Parathyroid adenoma (tissue), 2 donors: ENCODE data around the gene BEND5.

Source experiments
- H2AFZ ChIP-seq: fragments of 300-600 bp; sonication (generic); one replicate; pipeline ENCODE4 v1.7.0; 2017; ENCODE audit warnings: antibody characterized with exemption, mild to moderate bottlenecking
- H3K27ac ChIP-seq: fragments of 300-600 bp; sonication (generic); one replicate; pipeline ENCODE4 v1.7.0; 2017
- H3K27me3 ChIP-seq: fragments of 300-600 bp; sonication (generic); one replicate; pipeline ENCODE4 v1.7.0; 2017; ENCODE audit warnings: low read length; ENCODE audit not compliant: control insufficient read depth, insufficient read depth
- H3K36me3 ChIP-seq: fragments of 300-600 bp; sonication (generic); one replicate; pipeline ENCODE4 v1.7.0; 2017; ENCODE audit warnings: low read length; ENCODE audit not compliant: control insufficient read depth, insufficient read depth
- H3K4me1 ChIP-seq: fragments of 300-600 bp; sonication (generic); one replicate; pipeline ENCODE4 v1.7.0; 2017; ENCODE audit warnings: control low read depth
- H3K4me2 ChIP-seq: fragments of 300-600 bp; sonication (generic); one replicate; pipeline ENCODE4 v1.7.0; 2017; ENCODE audit warnings: low read length
- H3K4me3 ChIP-seq: fragments of 300-600 bp; sonication (generic); one replicate; pipeline ENCODE4 v1.7.0; 2017; ENCODE audit warnings: low read depth, low read length
- H3K79me2 ChIP-seq: fragments of 300-600 bp; sonication (generic); one replicate; pipeline ENCODE4 v1.7.0; 2017; ENCODE audit warnings: control low read depth
- H3K9ac ChIP-seq: fragments of 300-600 bp; sonication (generic); one replicate; pipeline ENCODE4 v1.7.0; 2017; ENCODE audit warnings: mild to moderate bottlenecking
- H3K9me3 ChIP-seq: fragments of 300-600 bp; sonication (generic); one replicate; pipeline ENCODE4 v1.7.0; 2017; ENCODE audit warnings: low read length; ENCODE audit not compliant: control insufficient read depth
- TF ChIP-seq, protein P1 (sequence below): fragments of 300-600 bp; sonication (generic); IDR thresholded peaks from one replicate; pipeline ENCODE4 v1.7.0; 2017; ENCODE audit warnings: antibody characterized with exemption, mild to moderate bottlenecking
- donor health status: primary hyperparathyroidism.

BEND5 gene

DNA sequence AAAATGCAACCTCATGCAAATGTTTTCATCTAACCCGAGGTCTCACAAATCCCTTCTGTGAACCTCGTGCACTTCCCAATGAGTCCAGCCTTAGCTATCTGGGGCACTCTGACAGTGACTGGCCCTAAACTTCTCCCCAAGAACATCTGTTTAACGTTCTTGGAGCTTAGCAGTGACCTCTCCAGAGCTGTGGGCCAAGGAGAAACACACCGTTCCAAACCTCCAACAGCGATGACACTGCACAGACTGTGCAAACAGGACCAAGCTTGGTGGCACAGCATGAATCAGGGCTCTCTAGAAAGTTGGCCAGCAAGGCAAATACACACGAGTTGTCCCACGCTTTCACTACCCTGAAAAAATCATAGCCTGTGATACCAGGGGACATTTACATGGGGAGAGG, 15.8 kb downstream of the BEND5 start:
- H2AFZ ChIP-seq = no peak overlapping the region
- no peak overlapping the region for H3K4me3 ChIP-seq
- TF ChIP-seq, protein P1, sequence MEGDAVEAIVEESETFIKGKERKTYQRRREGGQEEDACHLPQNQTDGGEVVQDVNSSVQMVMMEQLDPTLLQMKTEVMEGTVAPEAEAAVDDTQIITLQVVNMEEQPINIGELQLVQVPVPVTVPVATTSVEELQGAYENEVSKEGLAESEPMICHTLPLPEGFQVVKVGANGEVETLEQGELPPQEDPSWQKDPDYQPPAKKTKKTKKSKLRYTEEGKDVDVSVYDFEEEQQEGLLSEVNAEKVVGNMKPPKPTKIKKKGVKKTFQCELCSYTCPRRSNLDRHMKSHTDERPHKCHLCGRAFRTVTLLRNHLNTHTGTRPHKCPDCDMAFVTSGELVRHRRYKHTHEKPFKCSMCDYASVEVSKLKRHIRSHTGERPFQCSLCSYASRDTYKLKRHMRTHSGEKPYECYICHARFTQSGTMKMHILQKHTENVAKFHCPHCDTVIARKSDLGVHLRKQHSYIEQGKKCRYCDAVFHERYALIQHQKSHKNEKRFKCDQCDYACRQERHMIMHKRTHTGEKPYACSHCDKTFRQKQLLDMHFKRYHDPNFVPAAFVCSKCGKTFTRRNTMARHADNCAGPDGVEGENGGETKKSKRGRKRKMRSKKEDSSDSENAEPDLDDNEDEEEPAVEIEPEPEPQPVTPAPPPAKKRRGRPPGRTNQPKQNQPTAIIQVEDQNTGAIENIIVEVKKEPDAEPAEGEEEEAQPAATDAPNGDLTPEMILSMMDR = no peak
- no peaks in the 10 kb centered on the region for H3K36me3 ChIP-seq
- no peaks in the 10 kb centered on the region for H3K79me2 ChIP-seq
- H3K4me1 ChIP-seq = no peaks in the 10 kb centered on the region
- no peak overlapping the region for H3K4me2 ChIP-seq
- no peaks in the 10 kb centered on the region for H3K27me3 ChIP-seq
- H3K9me3 ChIP-seq = no peaks in the 10 kb centered on the region
- no peak overlapping the region for H3K9ac ChIP-seq
- H3K27ac ChIP-seq = no peak overlapping the region

DNA sequence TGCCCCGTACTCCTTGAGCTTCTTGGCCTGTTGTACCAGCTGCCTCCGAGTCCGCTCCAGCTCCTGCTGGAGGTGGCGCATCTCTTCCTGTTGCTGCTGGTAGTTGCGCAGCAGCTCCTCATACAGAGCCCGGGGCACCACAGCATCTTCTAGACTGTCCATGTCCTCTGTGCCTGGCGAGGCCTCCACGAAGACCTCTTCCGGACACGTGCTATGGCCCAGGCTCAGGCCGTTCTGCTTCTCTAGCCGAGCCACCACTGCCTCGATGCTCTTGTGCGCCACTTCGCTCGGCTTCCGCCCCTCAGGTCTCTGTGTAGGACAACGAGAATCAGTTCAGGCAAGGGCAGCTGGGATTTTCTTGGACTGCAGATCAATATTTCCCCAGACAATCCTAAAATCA, 17.7 kb downstream of the BEND5 start:
- H3K9ac ChIP-seq = no peak overlapping the region
- H3K9me3 ChIP-seq = no peaks in the 10 kb centered on the region
- no peaks in the 10 kb centered on the region for H3K79me2 ChIP-seq
- no peak overlapping the region for H2AFZ ChIP-seq
- no peak overlapping the region for H3K4me2 ChIP-seq
- H3K27ac ChIP-seq = no peak overlapping the region
- no peak overlapping the region for H3K4me3 ChIP-seq
- H3K36me3 ChIP-seq = no peaks in the 10 kb centered on the region
- TF ChIP-seq, protein P1 = no peak
- H3K4me1 ChIP-seq = no peaks in the 10 kb centered on the region
- H3K27me3 ChIP-seq = no peaks in the 10 kb centered on the region

DNA sequence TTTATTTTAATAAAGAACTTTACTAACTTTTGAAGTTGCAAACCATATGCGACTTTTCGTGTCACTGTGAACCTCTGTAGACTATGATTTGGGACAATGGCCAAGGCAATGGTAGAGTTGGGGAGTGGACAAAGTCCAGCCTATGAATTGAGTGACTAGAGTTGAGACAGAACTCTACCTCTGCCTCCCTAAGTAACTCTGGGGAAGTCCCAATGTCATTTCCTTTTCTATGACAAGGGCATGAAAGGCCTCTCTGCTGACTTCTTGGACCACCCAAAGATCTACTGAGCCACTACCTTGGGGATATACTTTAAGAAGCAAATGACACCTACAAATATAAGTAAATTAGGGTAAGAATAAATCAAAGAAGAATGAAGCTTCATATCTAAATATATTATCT, 19.3 kb downstream of the BEND5 start:
- H3K9ac ChIP-seq = no peak overlapping the region
- no peak overlapping the region for H3K4me2 ChIP-seq
- H3K4me3 ChIP-seq = no peak overlapping the region
- H3K4me1 ChIP-seq = no peaks in the 10 kb centered on the region
- H3K9me3 ChIP-seq = no peaks in the 10 kb centered on the region
- no peaks in the 10 kb centered on the region for H3K27me3 ChIP-seq
- H3K36me3 ChIP-seq = no peaks in the 10 kb centered on the region
- TF ChIP-seq, protein P1 = no peak
- H3K79me2 ChIP-seq = no peaks in the 10 kb centered on the region
- no peak overlapping the region for H2AFZ ChIP-seq
- H3K27ac ChIP-seq = no peak overlapping the region

DNA sequence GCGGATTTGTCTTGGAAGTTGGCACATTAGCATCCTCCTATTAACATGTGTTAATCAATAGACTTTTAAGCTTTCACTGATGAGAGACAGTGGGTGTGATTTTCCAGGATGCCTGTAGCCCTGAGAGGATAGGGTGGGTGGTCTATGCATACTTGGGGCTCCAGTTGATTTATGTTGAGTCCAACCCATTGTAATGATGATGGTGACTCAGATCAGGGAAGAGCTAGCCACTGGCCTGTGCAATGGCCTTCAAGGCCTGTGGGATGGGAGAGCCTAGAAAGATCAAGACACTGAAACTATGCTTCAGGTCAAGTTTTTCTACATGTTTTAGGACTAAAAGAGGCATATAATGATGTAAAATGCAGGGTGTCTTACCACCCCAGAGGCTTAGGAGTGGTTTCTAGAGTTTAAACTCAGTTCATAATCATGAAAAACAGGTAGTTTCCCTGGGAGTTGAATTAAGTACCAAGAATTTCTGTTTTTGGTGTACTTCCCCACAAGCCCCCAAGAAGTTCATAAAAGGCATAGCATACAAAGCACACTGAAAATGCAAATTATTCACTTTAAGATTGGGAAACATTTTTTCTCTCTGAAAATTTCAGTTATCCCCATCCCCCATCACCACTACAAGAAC, 19.9 kb downstream of the BEND5 start:
- H2AFZ ChIP-seq = no peak overlapping the region

DNA sequence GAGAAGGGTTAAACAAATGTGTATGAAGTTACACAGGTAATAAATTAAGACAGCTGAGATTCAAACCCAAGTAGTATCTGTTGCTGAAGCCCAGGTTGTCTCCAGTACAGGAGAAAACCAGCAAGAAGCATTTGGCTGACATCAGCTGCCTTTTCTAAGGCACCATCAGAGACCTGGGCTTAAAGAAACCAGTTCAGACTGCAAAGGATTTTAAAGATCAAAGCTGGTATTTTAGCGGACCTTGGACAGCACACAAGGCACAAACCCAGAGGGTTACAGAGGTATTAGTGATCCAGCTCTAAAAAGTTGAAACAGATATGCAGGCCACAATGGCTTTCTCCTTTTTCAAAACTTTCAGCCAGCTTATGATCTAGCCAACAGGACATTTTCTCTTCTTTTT, 23.4 kb downstream of the BEND5 start:
- Histone ChIP-seq H3K79me2 (no peaks in the 10 kb centered on the region), H3K36me3 (no peaks in the 10 kb centered on the region), H3K4me2 (no peak overlapping the region), H3K27me3 (no peaks in the 10 kb centered on the region), H3K27ac (no peak overlapping the region), H3K4me1 (no peaks in the 10 kb centered on the region), H3K9me3 (no peaks in the 10 kb centered on the region), H3K4me3 (no peak overlapping the region), H2AFZ (no peak overlapping the region), H3K9ac (no peak overlapping the region)
- TF ChIP-seq, protein P1 = no peak

More for the DNA sequence above, 19.9 kb downstream of the BEND5 start:
- H3K9ac ChIP-seq = no peak overlapping the region
- no peaks in the 10 kb centered on the region for H3K9me3 ChIP-seq
- no peaks in the 10 kb centered on the region for H3K4me1 ChIP-seq
- no peak overlapping the region for H3K4me2 ChIP-seq
- H3K4me3 ChIP-seq = no peak overlapping the region
- H3K27me3 ChIP-seq = no peaks in the 10 kb centered on the region
- no peaks in the 10 kb centered on the region for H3K79me2 ChIP-seq
- TF ChIP-seq, protein P1 = no peak
- no peak overlapping the region for H3K27ac ChIP-seq
- H3K36me3 ChIP-seq = no peaks in the 10 kb centered on the region
